HG03558 (cell line): ENCODE data around the gene SLC36A3.
A peak's percentile ranks its signal among the peaks of the same experiment; 100 is the strongest.

ENCODE experiments used
- ATAC-seq: cut with Tn5 transposase; IDR thresholded peaks from one replicate; pipeline ENCODE4 v1.9.1; 2021; ENCODE audit warnings: moderate number of reproducible peaks; ENCODE audit not compliant: unreplicated experiment; ENCODE audit errors: extremely low read depth

Gene SLC36A3

DNA sequence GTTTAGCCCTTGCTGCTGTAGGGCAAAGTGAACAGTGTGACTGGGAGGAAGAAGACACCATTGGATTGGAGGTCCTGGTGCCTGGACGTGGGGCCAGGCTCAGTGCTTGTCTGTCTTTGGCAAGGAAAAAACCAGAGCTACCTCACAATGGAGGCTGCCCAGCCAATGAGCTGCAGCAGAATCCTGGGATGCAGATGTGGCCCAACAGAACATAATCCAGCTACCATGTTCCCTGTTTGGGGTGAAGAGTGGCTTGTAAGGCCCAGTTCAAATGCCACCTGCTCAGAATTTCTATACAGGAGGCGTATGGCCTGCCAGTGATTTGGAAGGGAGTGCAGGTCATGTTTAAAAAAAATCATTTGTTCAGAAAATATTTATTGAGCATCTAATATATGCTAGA is at the start of gene SLC36A3:
TSS of gene SLC36A3 (minus strand) at position 101 of the 400 bp plus-strand sequence. CDS start 412 bp downstream, outside the sequence.
- ATAC-seq: no peak

DNA sequence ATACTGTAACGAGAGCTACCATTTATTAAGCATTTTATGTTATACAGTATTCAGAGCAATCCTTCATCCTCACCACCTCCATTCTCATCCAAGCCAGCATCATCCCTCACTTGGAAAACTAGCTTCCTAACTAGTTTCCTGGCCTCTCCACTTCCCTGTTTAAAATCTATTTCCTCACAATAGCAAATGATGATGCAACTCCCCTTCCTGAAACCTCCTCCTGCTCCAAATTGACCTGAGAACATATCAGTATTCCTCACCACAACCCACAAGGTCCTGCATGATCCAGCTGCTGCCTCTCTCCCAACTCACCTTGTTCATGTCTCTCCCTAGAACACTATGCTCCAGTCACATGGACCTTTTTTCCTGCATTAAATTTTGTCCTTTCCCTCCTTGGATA is 48.1 kb upstream of the SLC36A3 start:
- ATAC-seq: no peak

DNA sequence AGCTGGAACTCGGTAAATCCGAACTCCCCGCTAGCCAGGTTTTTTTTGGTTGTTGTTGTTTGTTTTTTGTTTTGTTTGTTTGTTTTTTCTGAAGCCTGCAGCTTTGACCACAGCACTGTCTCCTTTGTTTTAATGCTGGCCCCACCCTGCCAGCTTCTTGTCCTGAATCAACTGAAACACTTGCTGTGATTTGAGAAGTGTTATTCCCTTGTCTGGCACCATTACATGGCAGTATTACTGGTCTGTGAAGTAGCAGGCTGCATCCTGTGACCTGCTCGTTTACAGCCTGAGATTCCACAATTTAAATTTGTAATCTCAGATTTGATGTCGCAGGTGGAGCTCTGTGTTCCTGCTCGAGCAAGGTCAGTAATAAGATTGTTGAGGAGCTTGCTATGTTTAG is 45.2 kb upstream of the SLC36A3 start:
- ATAC-seq: no peak

DNA sequence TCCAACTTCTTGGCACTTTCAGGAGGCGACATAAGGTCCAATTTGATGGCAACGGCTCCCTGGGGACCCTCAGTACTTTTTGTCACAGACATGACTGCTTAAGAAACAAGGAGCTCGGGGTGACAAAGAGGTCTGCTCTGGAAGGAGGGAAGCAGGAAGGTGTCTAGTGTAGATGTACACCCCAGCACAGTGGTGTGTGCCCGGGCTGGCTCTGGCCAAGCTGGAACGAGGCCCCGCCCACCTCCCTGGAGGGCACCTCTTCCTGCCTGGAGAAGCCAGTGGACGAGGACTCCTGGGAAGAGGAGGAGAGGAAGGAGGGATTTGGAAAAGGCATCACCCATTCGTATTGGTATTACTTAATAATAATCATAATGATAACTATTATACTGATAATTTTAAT is 43.8 kb upstream of the SLC36A3 start, which contains the start of gene SLC36A2:
TSS of gene SLC36A2 (minus strand) at position 191 of the 400 bp plus-strand sequence. CDS start at position 92, 99 bp downstream.
- no peak for ATAC-seq

DNA sequence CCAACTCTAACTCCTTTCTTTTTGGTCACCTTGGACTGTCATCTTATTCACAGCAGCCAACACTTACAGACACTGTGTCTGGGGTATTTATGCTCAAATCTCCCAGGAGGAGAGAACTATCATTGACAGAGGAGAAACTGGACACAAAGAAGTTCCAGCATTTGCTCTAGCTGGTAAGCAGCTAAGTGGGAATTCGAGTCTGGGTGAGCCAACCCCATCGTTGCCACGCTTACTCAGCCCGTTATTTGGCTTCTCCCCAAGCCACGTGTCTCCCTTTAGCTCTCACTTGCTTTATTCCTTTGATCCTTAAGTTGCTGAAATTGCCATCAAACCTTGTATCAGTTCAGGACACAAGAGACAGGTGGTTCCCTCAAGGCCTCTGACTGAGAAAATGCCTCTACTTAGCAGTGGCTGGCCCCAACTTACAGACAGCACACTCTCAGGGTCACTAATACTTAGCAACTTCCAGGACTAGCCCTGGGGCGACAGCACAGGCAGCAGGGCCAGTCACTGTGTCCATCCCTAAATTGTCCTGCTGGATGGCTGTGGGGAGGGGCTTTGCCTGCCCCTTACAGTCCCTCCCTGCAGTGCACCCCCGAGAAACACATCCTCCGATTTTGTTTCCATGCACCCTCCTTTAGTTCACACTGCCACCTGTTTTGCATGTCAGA is 42.4 kb upstream of the SLC36A3 start:
- no peak for ATAC-seq

DNA sequence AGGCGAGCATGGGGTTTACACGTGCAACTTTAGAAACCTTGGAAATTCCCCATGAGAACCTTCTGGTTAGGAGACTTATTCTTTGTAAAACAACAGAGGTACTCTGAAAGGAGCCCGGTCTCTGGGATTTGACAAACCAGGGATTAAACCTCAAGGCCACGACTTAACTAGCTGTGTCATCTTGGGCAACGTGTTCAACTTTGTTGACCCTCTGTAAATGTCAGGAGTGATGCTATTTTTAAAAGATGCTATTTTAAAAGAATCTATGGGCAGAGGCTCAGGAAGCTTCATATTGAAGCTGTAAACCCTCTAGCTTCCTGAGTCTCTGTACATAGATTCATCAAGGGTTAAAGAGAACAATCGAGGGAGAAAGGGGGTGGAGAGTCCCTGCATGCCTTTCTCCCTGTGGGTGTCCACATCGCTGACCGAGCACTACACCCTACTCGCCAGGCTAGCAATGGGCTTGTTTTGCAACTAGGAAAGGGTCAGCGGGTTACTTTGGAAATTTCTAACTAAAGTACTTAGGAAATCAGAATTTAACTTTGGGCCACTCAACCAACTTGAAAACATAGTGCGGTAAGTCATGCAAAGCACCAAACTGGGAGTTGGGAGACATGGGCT is 41.7 kb upstream of the SLC36A3 start:
- no peak for ATAC-seq

DNA sequence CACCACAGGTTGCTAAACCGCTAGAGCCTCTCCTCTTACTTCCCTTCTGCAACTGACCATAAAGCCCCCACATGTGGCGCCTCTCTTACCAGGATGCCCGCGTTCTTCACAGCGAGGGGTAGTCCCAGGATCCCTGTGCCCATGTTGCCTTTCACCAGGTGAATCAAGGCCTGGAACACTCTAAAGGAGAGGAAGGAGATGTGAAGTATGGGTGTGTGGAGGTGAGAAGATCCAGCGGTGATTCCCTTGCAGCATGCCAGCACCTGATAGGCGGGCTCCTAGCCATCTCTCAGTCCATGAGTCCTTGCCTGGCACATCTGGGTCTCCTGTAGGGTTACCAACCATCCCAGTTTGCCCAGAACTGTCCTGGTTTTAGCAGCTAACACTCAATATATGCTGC is 40.5 kb upstream of the SLC36A3 start:
- no peak for ATAC-seq

DNA sequence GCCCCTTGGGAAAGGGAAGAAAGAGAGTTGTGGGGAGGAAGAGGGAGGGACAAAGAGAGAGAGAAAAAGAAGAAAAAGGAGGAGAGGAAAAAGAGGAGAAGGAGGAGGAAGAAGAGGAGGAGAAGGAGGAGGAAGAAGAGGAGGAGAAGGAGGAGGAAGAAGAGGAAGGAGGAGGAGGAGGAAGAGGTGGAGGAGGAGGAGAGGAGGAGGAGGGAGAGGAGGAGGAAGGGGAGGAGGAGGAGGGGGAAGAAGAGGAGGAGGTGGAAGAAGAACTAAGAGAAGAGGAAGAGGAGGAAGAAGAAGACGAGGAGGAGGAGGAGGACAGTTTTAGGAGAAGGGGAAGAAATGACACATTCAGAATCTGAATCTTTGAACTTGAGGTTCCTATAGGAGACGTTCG is 36.4 kb upstream of the SLC36A3 start:
- ATAC-seq: no peak

DNA sequence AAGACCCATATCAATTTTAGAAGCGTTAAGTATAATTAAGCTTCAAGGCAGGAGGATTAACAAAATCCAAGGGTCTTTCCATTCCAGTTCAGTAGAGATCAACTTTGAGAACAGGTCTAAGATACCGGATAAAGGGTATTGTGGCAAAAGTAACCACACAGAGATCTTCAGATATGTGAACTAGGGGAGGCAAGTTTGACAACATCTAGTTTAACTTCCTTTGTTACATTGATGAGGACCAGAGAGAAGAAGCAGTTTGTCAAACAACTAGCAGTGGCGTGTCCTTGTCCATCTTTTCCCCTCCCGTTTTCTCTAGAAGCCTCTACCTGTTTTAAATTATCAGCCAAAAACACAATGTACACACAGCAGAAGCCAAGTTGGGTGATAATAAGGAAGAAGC is 35.2 kb upstream of the SLC36A3 start:
- ATAC-seq: no peak

DNA sequence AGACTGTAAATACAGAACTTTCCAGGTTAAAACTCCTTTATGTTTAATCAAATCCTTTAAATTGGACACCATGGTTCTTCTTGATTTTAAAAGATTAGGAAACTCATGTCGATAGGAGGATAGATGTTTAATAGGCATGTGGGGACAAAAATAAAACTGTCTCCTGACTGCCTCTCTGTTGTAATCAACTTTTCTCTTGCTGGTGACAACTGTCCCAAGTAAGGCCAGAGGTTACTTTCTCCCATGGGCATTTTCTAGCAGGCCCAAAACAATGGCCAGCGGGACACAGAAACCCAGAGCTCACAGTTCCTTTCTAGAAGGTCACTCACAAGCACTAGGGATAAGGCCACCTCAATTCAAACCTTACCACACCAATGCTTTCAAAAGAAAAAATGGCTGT is 29.3 kb upstream of the SLC36A3 start:
- no peak for ATAC-seq

DNA sequence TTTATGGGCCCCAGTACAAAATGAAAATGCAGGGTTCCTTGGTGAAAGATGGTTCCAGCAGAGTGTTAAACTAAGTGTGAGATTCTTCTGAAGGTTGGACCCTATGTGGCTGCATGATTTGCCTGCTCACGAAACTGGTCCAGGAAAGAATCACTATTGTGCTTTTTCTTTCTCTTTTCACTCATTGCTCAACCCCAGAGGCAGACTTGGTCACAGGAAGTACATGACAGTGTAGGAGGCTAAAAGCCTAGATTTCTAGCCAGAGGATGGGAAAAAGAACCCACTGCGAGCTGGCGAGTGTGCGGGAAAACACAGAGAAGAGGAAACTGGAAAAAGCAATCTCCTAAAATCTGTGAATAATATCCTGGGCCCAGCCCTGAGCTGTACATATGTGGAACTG is 25.2 kb upstream of the SLC36A3 start:
- no peak for ATAC-seq

DNA sequence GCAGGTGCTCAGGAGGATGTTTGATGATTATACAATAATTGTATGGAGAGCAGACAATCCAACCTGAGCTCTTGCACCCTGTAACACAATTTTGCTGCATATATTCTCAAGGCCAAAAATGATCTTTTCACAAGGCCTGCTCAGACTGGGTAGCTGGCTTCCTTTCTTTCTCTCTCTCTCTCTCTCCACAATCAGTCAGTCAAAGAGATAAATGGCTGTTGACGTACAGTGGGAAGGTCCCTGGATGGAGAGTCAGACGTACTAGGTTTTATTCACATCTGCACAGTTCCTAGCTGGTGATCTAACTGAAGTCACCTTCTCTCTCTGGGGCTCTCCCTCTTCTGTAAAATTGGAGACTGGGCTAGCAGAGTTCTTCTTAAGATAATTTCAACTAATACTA is 24.0 kb upstream of the SLC36A3 start:
- ATAC-seq: no peak

DNA sequence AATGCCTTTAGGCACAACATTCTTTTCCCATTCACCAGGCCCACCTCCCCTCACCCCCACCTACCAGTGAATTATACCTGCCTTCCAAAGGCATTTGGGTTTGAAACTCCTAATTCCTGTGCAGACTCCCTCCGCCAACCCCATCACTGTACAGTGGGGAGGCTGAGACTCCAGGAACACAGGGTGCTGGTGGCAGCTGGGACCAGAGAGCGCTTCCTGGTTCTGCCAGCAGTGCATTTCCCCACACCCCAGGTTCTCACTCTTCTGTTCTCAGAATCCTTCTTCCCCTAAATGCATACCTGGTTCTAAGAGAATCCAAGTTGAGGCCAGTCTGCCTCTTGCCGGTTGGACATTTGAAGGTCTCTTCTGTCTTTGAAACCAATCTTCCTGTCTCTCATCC is 22.7 kb upstream of the SLC36A3 start:
- ATAC-seq: no peak

DNA sequence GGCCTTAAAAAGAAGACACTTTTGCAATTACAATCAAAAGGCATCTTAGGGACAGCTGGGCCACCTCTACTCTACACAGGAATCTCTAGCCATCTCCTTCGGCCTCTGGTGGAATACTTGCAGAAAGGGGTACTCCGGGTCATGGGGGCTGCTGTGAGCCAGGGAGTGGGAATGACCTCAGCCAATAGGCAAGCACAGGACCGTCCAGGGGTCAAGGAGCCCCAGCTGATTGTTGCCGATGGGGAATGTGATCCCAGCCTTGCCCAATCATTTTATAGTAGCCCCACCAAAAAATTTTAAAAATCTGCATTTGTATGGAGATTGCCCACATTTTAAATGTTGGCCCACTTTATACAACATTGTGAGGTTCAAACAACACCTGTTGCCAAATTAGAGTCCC is 16.9 kb upstream of the SLC36A3 start:
- no peak for ATAC-seq

DNA sequence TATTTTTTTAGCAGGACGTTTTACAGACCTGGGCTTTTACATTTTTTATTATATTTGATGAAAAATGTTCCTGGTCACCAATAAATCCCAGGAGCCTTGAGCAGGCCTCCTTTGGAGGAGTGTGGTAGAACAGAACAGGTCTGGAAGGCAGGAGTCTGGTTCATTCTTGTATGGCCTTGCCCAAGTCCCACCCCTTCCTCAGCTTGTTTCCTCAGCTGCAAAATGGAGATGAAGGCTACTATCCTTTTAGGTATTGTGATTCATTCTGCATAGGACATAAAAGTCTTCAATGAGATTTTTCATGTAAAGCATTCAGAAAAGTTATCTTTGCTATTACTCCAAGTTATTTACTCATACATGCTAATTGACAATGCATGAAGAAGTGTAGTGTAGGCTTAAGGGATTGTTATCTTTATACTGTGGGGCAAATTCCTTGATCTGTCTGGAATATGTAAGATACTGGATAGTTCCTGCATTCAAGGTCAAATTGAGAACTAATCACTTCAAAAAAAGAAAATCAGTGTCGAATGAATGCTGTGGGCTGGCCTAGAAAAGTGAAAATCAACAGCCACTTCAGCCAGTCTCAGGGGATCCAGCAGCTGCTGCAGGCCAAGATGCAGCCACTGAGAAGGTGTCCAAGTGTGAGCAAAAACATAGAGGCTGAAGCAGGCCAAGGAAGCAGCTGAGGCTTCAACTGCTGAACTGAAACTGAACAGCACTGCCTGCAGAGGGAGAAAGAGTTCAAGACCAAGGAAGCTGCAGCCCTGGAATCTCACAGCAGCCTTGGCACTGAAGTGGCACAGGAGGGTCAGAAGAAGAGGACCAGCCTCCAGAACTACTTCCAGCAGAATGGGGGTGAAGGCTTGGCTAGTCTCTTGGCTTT is 15.5 kb upstream of the SLC36A3 start:
- ATAC-seq: peak; percentile 54

DNA sequence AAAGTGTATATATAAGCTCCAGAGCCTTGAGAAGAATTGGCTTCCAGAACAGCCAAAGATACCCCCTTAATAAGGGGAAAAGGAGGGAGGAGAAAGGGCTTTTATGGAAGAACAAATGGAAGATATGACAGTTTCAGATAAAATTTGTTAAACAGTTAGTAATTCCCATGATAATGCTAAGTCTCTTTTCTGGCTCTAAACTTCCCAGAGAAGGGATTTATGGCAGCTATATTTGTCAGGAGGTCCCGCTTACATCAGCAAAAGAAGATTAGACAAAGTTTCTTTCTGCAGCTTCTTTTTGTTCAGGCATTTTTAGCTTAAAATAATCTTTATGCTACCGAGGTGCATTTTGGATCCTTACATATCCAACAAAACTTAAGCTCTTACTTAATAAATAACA is 14.3 kb upstream of the SLC36A3 start:
- no peak for ATAC-seq

DNA sequence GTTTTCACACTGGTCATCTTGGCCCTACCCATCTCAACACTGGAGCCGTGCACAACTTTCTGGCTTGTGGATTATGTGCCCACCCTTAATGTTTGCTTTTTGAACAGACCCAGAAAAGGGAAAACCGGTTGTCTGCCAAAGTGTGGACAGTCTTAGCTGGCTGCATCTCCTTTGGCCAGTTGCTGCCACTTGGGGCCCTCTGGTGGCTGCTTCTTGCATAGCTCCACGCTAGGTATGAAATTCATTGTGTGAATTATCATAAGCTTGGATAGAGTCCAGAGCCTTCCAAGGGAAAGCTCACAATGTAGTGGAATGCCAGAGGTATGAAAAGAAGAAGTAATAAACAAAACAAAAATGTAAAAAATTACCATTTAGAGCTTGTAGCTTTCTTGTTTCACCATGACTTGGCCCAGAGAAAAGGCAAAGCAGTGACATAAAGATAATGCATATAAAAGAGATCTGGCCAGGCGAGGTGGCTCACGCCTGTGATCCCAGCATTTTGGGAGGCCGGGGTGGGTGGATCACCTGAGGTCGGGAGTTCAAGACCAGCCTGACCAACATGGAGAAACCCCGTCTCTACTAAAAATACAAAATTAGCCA is 12.5 kb upstream of the SLC36A3 start:
- ATAC-seq: peak; percentile 59

DNA sequence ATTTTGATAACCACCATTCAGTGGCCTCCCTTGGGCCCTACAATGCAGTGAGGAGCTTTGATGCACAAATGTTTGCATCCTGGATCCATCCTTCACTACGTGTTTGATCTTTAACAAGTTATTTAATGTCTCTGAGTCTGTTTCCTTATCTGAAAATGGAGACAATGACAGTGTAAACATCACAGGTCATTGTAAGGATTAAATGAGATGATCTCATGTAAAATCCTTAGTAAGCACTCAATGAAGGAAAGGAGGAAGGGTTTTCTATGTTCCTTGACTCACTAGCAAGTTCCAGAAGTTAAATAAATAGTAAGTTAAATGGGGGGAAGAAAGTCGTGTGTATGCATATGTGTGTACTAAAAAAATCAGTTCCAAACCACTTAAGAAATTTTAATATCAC is 9.8 kb upstream of the SLC36A3 start:
- ATAC-seq: no peak

DNA sequence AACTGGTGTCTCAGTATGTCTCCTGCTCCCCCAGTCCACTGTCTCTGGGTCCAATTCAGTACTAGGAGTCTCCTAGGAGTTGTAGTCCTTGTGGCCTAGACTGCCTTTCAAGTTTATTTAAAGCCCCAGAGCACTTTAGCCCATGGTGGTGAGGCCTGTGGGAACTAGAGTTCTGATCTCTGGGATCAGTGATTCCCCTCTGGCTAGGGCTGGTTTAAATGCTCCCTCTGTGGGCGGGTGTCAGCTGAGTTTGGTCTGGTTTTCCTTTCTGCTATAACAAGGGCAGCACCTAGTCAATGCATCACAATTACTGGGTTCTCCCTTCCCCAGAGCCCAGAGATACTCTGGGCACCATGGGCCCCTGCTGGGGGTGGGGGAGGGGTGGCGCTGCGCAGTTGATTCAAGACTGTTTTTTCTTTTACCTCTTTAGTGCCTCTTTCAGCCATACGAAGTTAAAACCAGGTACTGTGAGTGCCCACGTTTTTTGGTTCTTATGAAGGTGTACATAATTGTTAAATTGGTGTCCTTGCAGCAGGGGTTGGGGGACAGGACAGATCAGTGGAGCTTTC is 9.3 kb upstream of the SLC36A3 start:
- ATAC-seq: no peak

DNA sequence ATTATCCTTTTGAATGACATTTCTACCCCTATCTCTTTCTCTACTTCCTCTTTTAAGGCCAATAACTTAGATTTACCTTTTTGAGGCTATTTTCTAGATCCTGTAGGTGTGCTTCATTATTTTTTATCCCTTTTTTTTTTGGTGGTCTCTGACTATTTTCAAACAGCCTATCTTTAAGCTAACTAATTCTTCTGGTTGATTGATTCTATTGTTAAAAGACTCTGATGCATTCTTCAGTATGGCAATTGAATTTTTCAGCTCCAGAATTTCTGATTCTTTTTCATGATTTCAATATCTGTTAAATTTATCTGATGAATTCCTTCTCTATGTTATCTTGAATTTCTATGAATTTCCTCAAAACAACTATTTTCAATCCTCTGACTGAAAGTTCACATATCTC is 7.4 kb upstream of the SLC36A3 start:
- ATAC-seq: no peak
